GM12873 (cell line): Measurements from ENCODE around the gene DGKB.

Source experiments
- CTCF ChIP-seq: IDR thresholded peaks from 2 replicates; pipeline ENCODE4 v1.5.1; 2012; ENCODE audit warnings: low read depth, mild to moderate bottlenecking, moderate library complexity, low read length, control low read depth; ENCODE audit not compliant: insufficient read depth; ENCODE audit errors: missing control alignments

Gene DGKB

GRCh38 chr7:14332155-14332554 lies 570.4 kb downstream of the DGKB start:
- TF ChIP-seq CTCF = no peak

GRCh38 chr7:14324767-14325166 lies 577.8 kb downstream of the DGKB start:
- TF ChIP-seq CTCF = no peak

GRCh38 chr7:14322724-14323123 lies 579.8 kb downstream of the DGKB start:
- no peak for TF ChIP-seq CTCF

- TF ChIP-seq CTCF = no peak
Measured at GRCh38 chr7:14321947-14322346, 580.6 kb downstream of the DGKB start.

- TF ChIP-seq CTCF = no peak
Measured at GRCh38 chr7:14309432-14309831, 593.1 kb downstream of the DGKB start.

- TF ChIP-seq CTCF = no peak
Measured at GRCh38 chr7:14305233-14305866, 597.2 kb downstream of the DGKB start.

- no peak for TF ChIP-seq CTCF
Measured at GRCh38 chr7:14303536-14303935, 599.0 kb downstream of the DGKB start.
